Coronary artery (tissue), 2 donors: ENCODE measurements around the gene WFDC6.
"Not testable (repeated sequence)": the region's sequence is repeated elsewhere in the genome, so short reads cannot be mapped to it uniquely, and the experiment has no call there.

Experiments used
- DNase-seq: peaks from one replicate; pipeline ENCODE4 v3.0.0-alpha.2; 2017; ENCODE audit warnings: low spot score
- H3K27ac ChIP-seq, 2 donors: fragments of 200-600 bp; sonication (generic); one replicate each; pipeline ENCODE4 v1.5.1; 2016 to 2019
- H3K4me3 ChIP-seq: fragments of 200-600 bp; sonication (generic); 2 replicates; pipeline ENCODE4 v1.5.1; 2016; ENCODE audit warnings: mild to moderate bottlenecking, moderate library complexity
- TF ChIP-seq, protein P1 (sequence below): fragments of 200-600 bp; sonication (generic); IDR thresholded peaks from one replicate; pipeline ENCODE4 v1.5.1; 2019; ENCODE audit warnings: antibody characterized with exemption

WFDC6 gene

DNA sequence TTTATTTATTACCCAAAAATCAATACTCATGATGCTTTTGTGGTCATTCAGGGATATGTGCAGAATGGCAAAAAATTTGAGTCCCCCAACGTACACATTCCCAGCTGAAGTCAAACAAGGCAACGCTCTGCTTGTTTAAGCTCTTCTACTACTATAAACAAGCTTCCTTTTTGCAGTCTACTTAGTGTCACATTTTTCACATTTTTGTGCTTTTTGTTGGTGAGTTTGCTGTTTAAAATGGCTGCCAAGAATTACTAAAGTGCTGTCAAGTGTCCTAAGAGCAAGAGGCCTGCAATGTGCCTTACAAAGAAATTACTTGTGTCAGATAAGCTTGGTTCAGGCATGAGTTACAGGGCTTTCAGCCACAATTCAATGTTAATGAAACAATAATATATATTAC is 37.7 kb upstream of the WFDC6 start:
- H3K4me3 ChIP-seq, result no peak overlapping the region
- no peak for DNase-seq
- H3K27ac ChIP-seq, result no peak overlapping the region
- TF ChIP-seq, protein P1, sequence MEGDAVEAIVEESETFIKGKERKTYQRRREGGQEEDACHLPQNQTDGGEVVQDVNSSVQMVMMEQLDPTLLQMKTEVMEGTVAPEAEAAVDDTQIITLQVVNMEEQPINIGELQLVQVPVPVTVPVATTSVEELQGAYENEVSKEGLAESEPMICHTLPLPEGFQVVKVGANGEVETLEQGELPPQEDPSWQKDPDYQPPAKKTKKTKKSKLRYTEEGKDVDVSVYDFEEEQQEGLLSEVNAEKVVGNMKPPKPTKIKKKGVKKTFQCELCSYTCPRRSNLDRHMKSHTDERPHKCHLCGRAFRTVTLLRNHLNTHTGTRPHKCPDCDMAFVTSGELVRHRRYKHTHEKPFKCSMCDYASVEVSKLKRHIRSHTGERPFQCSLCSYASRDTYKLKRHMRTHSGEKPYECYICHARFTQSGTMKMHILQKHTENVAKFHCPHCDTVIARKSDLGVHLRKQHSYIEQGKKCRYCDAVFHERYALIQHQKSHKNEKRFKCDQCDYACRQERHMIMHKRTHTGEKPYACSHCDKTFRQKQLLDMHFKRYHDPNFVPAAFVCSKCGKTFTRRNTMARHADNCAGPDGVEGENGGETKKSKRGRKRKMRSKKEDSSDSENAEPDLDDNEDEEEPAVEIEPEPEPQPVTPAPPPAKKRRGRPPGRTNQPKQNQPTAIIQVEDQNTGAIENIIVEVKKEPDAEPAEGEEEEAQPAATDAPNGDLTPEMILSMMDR, result no peak

DNA sequence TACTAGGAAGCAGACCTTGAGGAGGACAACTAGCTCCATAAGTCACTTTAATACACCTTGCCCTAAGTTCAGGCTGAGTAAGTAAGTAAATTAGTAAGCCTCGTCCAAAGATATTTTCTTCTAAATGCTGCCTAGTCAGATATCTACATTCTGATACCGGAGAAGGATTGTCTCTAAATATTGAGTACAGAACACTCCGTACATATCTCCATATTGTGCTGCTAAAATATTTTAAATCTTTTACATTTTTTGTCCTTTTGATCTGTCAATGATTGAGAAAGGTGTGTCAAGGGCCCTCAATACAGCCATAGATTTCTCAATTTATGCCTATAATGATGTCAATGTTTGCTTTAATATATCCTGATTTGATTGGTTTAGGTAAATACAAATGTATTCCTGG is 36.6 kb upstream of the WFDC6 start:
- Histone ChIP-seq H3K4me3 (no peak overlapping the region), H3K27ac (no peak overlapping the region)
- DNase-seq, result no peak
- TF ChIP-seq, protein P1, result no peak

DNA sequence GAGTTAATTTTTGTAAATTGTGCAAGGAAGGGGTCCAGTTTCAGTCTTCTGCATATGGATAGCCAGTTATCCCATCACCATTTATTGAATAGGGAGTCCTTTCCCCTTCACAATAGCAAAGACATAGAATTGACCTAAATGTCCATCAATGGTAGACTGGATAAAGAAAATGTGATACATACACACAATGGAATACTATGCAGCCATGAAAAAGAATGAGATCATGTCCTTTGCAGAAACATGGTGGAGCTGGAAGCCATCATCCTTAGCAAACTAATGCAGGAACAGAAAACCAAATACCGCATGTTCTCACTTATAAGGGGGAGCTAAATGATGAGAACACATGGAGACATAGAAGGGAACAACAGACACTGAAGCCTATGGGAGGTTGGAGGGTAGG is 30.4 kb upstream of the WFDC6 start:
- not testable (repeated sequence) for DNase-seq, H3K4me3 ChIP-seq, H3K27ac ChIP-seq

DNA sequence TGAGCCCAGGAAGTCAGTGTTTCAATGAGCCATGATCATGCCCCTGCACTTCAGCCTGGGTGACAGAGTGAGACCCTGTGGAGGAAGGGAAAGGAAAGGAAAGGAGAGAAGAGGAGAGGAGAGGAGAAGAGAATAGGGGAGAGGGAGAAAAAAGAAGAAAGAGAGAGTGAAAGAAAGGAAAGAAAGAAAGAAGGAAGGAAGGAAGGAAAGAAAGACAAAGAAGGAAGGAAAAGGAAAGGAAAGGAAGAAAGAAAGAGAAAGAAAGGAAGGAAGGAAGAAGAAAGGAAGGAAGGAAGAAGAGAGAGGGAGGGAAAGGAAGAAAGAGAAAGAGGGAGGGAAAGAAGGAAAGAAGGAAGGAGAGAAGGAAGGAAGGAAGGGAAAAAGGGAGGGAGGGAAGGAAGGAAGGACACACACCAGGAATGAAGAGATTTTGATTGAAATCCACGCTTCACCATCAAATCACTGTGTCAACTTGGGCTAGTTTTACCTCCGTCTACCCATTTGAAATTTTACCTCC is 25.5 kb upstream of the WFDC6 start:
- H3K4me3 ChIP-seq, result no peak overlapping the region
- no peak overlapping the region for H3K27ac ChIP-seq
- no peak for DNase-seq
- TF ChIP-seq, protein P1, result no peak

DNA sequence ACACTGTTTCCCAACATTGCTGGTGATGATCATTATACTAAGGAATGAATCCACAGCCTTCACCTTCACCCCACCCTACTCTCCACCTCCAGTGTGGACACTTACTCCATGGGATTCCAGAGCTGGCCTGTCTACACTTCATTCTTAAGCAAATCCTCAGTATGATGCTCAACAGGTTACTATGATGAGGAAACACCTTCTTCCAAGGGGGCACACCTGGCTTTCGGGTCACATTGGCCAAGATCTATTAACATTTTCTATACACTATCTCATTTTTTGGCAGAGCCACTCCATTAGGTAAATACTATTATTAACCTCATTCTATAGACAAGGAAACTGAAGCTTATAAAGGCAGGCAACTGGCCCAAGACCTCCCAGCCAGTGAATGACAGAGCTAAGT is 15.9 kb upstream of the WFDC6 start:
- Histone ChIP-seq H3K4me3 (no peak overlapping the region), H3K27ac (no peak overlapping the region)
- no peak for DNase-seq
- TF ChIP-seq, protein P1, result no peak

DNA sequence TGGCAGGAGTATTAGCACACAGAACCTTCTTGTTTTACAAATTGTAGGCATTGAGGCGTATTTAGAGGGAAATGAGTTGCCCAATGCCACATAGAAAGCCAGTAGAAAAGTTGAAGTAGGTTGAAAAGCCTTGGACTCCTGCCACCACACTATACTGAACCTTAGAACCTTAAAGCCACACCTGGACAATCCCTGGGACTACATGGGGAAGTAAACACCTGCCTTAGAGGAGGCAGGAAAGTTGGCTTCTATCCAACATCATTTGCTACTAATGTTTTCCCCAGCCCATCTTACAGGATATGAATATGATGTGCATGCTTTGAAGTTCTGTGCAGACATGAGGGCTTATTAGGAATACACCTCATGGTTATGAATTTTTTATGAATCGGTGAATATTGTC is 13.2 kb upstream of the WFDC6 start:
- TF ChIP-seq, protein P1, result no peak
- no peak overlapping the region for H3K27ac ChIP-seq
- no peak overlapping the region for H3K4me3 ChIP-seq
- DNase-seq, result no peak

DNA sequence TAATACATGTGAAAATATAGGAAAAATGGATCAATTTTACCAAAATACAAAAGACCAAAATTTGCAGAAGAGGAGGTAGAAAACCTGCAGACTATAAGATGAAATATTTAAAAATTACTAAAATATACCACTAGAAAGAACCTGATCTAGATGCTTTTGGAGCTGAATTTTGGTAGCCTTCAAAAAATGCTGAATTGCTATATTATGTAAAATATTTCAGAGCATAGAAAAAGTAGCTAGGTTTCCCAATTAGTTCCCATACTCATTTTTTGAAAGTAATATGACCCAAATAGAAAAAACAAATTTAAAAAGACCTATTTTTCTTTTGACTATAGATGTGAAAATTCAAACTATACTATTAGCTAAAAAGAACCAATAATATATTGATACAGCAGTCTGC is 11.5 kb upstream of the WFDC6 start:
- Histone ChIP-seq H3K4me3 (no peak overlapping the region), H3K27ac (no peak overlapping the region)
- TF ChIP-seq, protein P1, result no peak
- DNase-seq, result no peak

DNA sequence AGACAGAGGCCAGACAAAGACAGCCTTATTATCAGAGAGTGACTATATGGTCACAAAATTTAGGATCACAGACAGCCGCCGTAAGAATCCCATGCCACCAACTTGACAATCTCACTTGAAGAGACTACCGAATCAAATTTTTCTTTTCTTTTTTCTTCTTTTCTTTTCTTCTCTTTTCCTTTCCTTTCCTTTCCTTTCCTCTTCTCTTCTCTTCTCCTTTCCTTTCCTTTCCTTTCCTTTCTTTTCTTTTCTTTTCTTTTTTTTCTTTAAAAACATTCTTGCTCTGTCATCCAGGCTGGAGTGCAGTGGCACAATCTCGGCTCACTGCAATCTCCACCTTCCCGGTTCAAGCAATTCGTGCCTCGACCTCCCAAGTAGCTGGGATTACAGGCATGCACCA is 9.1 kb upstream of the WFDC6 start:
- H3K27ac ChIP-seq, result no peak overlapping the region
- TF ChIP-seq, protein P1, result no peak
- DNase-seq, result no peak
- no peak overlapping the region for H3K4me3 ChIP-seq
